H1 (cell line): ENCODE results near the gene LMX1A.

Experiments used
- CTCF ChIP-seq, 3 experiments: IDR thresholded peaks; 1 replicate in 2 of 3; 2 replicates in 1 of 3; pipeline versions ENCODE4 v1.5.1 to v1.6.1; 2011; ENCODE audit warnings: low read length in 3 of 3, mild to moderate bottlenecking in 3 of 3, inconsistent platforms in 2 of 3, low read depth in 1 of 3, moderate library complexity in 1 of 3; ENCODE audit not compliant: insufficient read depth in 1 of 3; ENCODE audit errors: control extremely low read depth in 1 of 3
- E2F6 ChIP-seq: IDR thresholded peaks from 2 replicates; pipeline ENCODE4 v1.6.1; 2012; ENCODE audit warnings: inconsistent platforms
- EZH2 ChIP-seq: fragments of 200-600 bp; sonication (generic); IDR thresholded peaks from 2 replicates; pipeline ENCODE4 v1.7.1; 2012; ENCODE audit warnings: low read depth, mild to moderate bottlenecking, moderate library complexity, low read length, inconsistent platforms; ENCODE audit not compliant: severe bottlenecking
- HDAC2 ChIP-seq, 2 experiments: fragments of 300-600 bp in 1 of 2; sonication (generic) in 1 of 2; IDR thresholded peaks; 2 replicates each; pipeline ENCODE4 v1.6.1; 2011 to 2012; ENCODE audit warnings: low read depth in 2 of 2, low read length in 2 of 2, mild to moderate bottlenecking in 2 of 2, moderate library complexity in 2 of 2, borderline replicate concordance in 1 of 2, inconsistent platforms in 1 of 2
- JUND ChIP-seq: IDR thresholded peaks from 2 replicates; pipeline ENCODE4 v1.6.1; 2011; ENCODE audit warnings: mild to moderate bottlenecking, improper control_type of control experiment, low read length
- POLR2AphosphoS5 ChIP-seq: IDR thresholded peaks from 2 replicates; pipeline ENCODE4 v1.6.1; 2011; ENCODE audit warnings: low read depth, low read length
- TAF1 ChIP-seq: IDR thresholded peaks from 2 replicates; pipeline ENCODE4 v1.6.1; 2011; ENCODE audit warnings: mild to moderate bottlenecking, low read depth, low read length
- YY1 ChIP-seq: IDR thresholded peaks from 2 replicates; pipeline ENCODE4 v1.6.1; 2011; ENCODE audit warnings: low read depth, mild to moderate bottlenecking, low read length

- no peak for TF ChIP-seq EZH2
- TF ChIP-seq HDAC2 (IDR thresholded peaks at IDR 0.05; ENCODE audit: borderline replicate concordance in 1 of 2, low read depth in 2 of 2, low read length in 2 of 2): no peak
- TF ChIP-seq JUND: no peak
- TF ChIP-seq YY1: no peak
- TF ChIP-seq CTCF (IDR thresholded peaks at IDR 0.05; ENCODE audit: control extremely low read depth in 1 of 3, insufficient read depth in 1 of 3, low read depth in 1 of 3, low read length in 3 of 3): no peak
- TF ChIP-seq POLR2AphosphoS5: no peak
- no peak for TF ChIP-seq E2F6
- no peak for TF ChIP-seq TAF1
Measured at GRCh38 chr1:165287329-165287728, 69.2 kb downstream of the LMX1A start.
